K562 (cell line): ENCODE data around the gene RAB5B. TPM values are rescaled to one million over a fixed set of nuclear protein-coding genes. Genes with fewer than 3 reads are reported as not detected.

ENCODE experiments used
- ATAC-seq: fragments of 200-7000 bp; cut with Tn5 transposase; 3 replicates; pipeline ENCODE4 v1.9.1; 2020; ENCODE audit warnings: moderate library complexity
- BruUV-seq: library from RNA; stranded (reverse); fragments of 400-500 nt; replicated peaks from 2 replicates; lab custom pipeline; 2021; lab: Mats Ljungman, UMichigan
- CTCF ChIA-PET: fragments of 300-600 bp; formaldehyde crosslinking; extraction: SDS; loops from one replicate; lab custom pipeline; 2021; ENCODE audit warnings: low intra/inter-chr PET ratio; lab: Yijun Ruan, JAX
- POLR2A ChIA-PET: fragments of 300-600, 350-650 bp; sonication (Branson Sonifier 250); formaldehyde crosslinking; extraction: SDS; loops from one replicate; lab custom pipeline; 2021; ENCODE audit warnings: antibody characterized with exemption, inconsistent platforms; lab: Yijun Ruan, JAX
- DNase-seq, 4 experiments: peaks; one replicate each; pipeline versions ENCODE4 v3.0.0 to v3.0.0-alpha.2; 2011 to 2018; ENCODE audit warnings: low spot score in 3 of 4, mixed read lengths in 3 of 4; ENCODE audit errors: extremely low read depth in 1 of 4
- FAIRE-seq: peaks from 2 replicates; lab custom pipeline; 2011; peaks lifted over from hg19 to GRCh38; lab: Jason Lieb, UNC
- H2AFZ ChIP-seq: 2 replicates; pipeline ENCODE4 v1.6.0; 2011; ENCODE audit warnings: low read depth, low read length, control low read depth, inconsistent platforms
- H3K27ac ChIP-seq: fragments of 200-600 bp; 3 replicates; pipeline ENCODE4 v1.8.0; 2011; ENCODE audit warnings: low read depth, mild to moderate bottlenecking, control low read depth, inconsistent platforms, low read length, moderate library complexity, mixed read lengths; ENCODE audit errors: extremely low read depth
- H3K27me3 ChIP-seq, 2 experiments: fragments of 300-600 bp in 1 of 2; 2 replicates in 1 of 2; 3 replicates in 1 of 2; pipeline versions ENCODE4 v1.6.0 to v1.8.0; 2011; ENCODE audit warnings: inconsistent platforms in 2 of 2, low read length in 2 of 2, mild to moderate bottlenecking in 1 of 2, mixed read lengths in 1 of 2, moderate library complexity in 1 of 2; ENCODE audit not compliant: control insufficient read depth in 2 of 2, insufficient read depth in 2 of 2
- H3K36me3 ChIP-seq: fragments of 300-600 bp; 3 replicates; pipeline ENCODE4 v1.8.0; 2011; ENCODE audit warnings: mild to moderate bottlenecking, low read length, inconsistent platforms; ENCODE audit not compliant: control insufficient read depth, insufficient read depth
- H3K4me1 ChIP-seq, 2 experiments: fragments of 200-600 bp in 1 of 2; replicated peaks in 1 of 2; 2 replicates in 1 of 2; 3 replicates in 1 of 2; pipeline versions ENCODE4 v1.5.1 to v1.8.0; 2011; ENCODE audit warnings: inconsistent platforms in 2 of 2, low read length in 2 of 2, mild to moderate bottlenecking in 1 of 2, mixed read lengths in 1 of 2, moderate library complexity in 1 of 2; ENCODE audit not compliant: control insufficient read depth in 2 of 2, insufficient read depth in 2 of 2
- H3K4me2 ChIP-seq: 2 replicates; pipeline ENCODE4 v1.6.1; 2011; ENCODE audit warnings: low read length, control low read depth, inconsistent platforms, mixed read lengths; ENCODE audit not compliant: insufficient read depth
- H3K4me3 ChIP-seq: fragments of 200-600 bp; sonication (generic), shearing (Covaris generic); 2 replicates; pipeline ENCODE4 v1.5.1; 2016; ENCODE audit warnings: control low read depth, inconsistent platforms
- H3K79me2 ChIP-seq: fragments of 200-600 bp; 3 replicates; pipeline ENCODE4 v1.8.0; 2011; ENCODE audit warnings: low read length, inconsistent platforms; ENCODE audit not compliant: control insufficient read depth, insufficient read depth
- H3K9ac ChIP-seq, 2 experiments: 2 replicates each; pipeline versions ENCODE4 v1.6.0 to v1.6.1; 2011; ENCODE audit warnings: low read depth in 2 of 2, low read length in 2 of 2, control low read depth in 1 of 2, inconsistent platforms in 1 of 2, mild to moderate bottlenecking in 1 of 2, mixed read lengths in 1 of 2; ENCODE audit not compliant: insufficient read depth in 1 of 2
- H3K9me1 ChIP-seq: one replicate; pipeline ENCODE4 v1.6.0; 2011; ENCODE audit warnings: inconsistent platforms, mild to moderate bottlenecking, low read length, moderate library complexity; ENCODE audit not compliant: control insufficient read depth, insufficient read depth
- H3K9me3 ChIP-seq: replicated peaks from 2 replicates; pipeline ENCODE4 v1.5.1; 2011; ENCODE audit warnings: low read depth, low read length, inconsistent platforms; ENCODE audit not compliant: control insufficient read depth, insufficient read depth
- H4K20me1 ChIP-seq: replicated peaks from 2 replicates; pipeline ENCODE4 v1.6.1; 2011; ENCODE audit warnings: low read length, inconsistent platforms, mixed read lengths; ENCODE audit not compliant: control insufficient read depth, insufficient read depth
- CBX1 ChIP-seq: sonication (generic); IDR thresholded peaks from 2 replicates; pipeline ENCODE4 v1.6.1; 2016; ENCODE audit warnings: antibody characterized with exemption, low read depth, mild to moderate bottlenecking
- DEAF1 ChIP-seq: fragments of 450-650 bp; formaldehyde crosslinking; IDR thresholded peaks from 2 replicates; pipeline ENCODE4 v1.4.0; 2020; ENCODE audit warnings: mild to moderate bottlenecking, moderate library complexity
- E2F1 ChIP-seq: sonication (generic); formaldehyde crosslinking; IDR thresholded peaks from 2 replicates; pipeline ENCODE4 v1.8.1; 2023; ENCODE audit warnings: mild to moderate bottlenecking, missing genetic modification reagents, moderate library complexity
- HDAC1 ChIP-seq, 2 experiments: fragments of 450-650 bp; IDR thresholded peaks; 2 replicates each; pipeline ENCODE4 v1.6.1; 2016 to 2017; ENCODE audit warnings: inconsistent platforms in 1 of 2, mild to moderate bottlenecking in 1 of 2, moderate library complexity in 1 of 2
- KAT7 ChIP-seq: sonication (generic); formaldehyde crosslinking; IDR thresholded peaks from 2 replicates; pipeline ENCODE4 v1.8.0; 2022; ENCODE audit warnings: missing genetic modification reagents, mild to moderate bottlenecking, borderline replicate concordance
- MEF2D ChIP-seq: conservative IDR thresholded peaks from 2 replicates; pipeline ENCODE4 v1.6.1; 2016; ENCODE audit warnings: low read depth, missing genetic modification characterization, missing compliant biosample characterization
- MEIS2 ChIP-seq: fragments of 450-650 bp; IDR thresholded peaks from 2 replicates; pipeline ENCODE4 v1.6.1; 2014; ENCODE audit warnings: mild to moderate bottlenecking; ENCODE audit not compliant: partially characterized antibody
- XRCC3 ChIP-seq: fragments of 450-650 bp; IDR thresholded peaks from 2 replicates; pipeline ENCODE4 v1.6.1; 2017; ENCODE audit warnings: mild to moderate bottlenecking, moderate library complexity
- ZNF121 ChIP-seq: sonication (generic); formaldehyde crosslinking; conservative IDR thresholded peaks from 2 replicates; pipeline ENCODE4 v1.8.0; 2022; ENCODE audit warnings: missing genetic modification reagents
- ZNF3 ChIP-seq: fragments of 250-450 bp; sonication (Bioruptor Pico); IDR thresholded peaks from 2 replicates; pipeline ENCODE4 v1.5.0; 2021; ENCODE audit warnings: mild to moderate bottlenecking, moderate library complexity
- ZNF398 ChIP-seq: fragments of 250-450 bp; sonication (Bioruptor Pico); IDR thresholded peaks from 2 replicates; pipeline ENCODE4 v1.8.0; 2021; ENCODE audit warnings: moderate library complexity, mild to moderate bottlenecking, inconsistent platforms
- ZNF584 ChIP-seq: fragments of 200-800 bp; sonication (Bioruptor generic); IDR thresholded peaks from 2 replicates; pipeline ENCODE4 v1.6.1; 2016; ENCODE audit warnings: low read depth, mild to moderate bottlenecking, missing genetic modification characterization, missing compliant biosample characterization
- WGBS: fragments of 100-300 bp; shearing (Covaris generic); methylation state at CpG from one replicate; pipeline ENCODE4 v1.1.6; 2016; ENCODE audit warnings: low coverage, mixed read lengths; ENCODE audit not compliant: insufficient coverage; ENCODE audit errors: missing lambda C conversion rate; 5-methylcytosine and 5-hydroxymethylcytosine counted together
- in situ Hi-C: fragments of 300-500 bp; cut with MboI; formaldehyde crosslinking; loops from 4 replicates; pipeline ENCODE4 v1.15.0; 2018; ENCODE audit warnings: inconsistent platforms, mixed read lengths
- intact Hi-C: fragments of 100-400 bp; cut with micrococcal nuclease; formaldehyde crosslinking; loops from 2 replicates; pipeline ENCODE4 v1.14.2; 2022
- polyA plus RNA-seq, 8 experiments: library from polyadenylated mRNA; depleted of rRNA in 4 of 8; stranded (reverse) in 5 of 8; unstranded in 3 of 8; fragments of >200 nt; fragmentation: Nextera tagmentation in 2 of 8; fragmentation: Illumina TruSeq in 1 of 8; extraction: Ambion mirVana in 2 of 8; extraction: Trizol in 1 of 8; gene quantifications; 2 replicates each; pipeline versions ENCODE4 v1.2.1 to v1.2.3, GENCODE V29; 2011 to 2014; ENCODE audit warnings: inconsistent platforms in 1 of 8, missing spikeins in 1 of 8
- total RNA-seq, 7 experiments: library from RNA; depleted of rRNA in 6 of 7; stranded (reverse); fragments of >200 nt in 6 of 7; fragmentation: Illumina TruSeq in 2 of 7; extraction: Trizol in 2 of 7; gene quantifications; 2 replicates each; pipeline versions ENCODE4 v1.2.1 to v1.2.3, GENCODE V29; 2011 to 2021; ENCODE audit warnings: low replicate concordance in 1 of 7

The RAB5B gene
- total and polyA plus RNA-seq, 9 of the 15 experiments (the other 6 are each of a cell fraction or from before 2014, with no cell fraction given), result 6.8 to 73.8 (median 25.2) TPM

GRCh38 chr12:55963760-55964159, 10.1 kb upstream of the RAB5B start:
- intact Hi-C loops, result no loop called here
- no peak overlapping the region for H2AFZ ChIP-seq
- no peak overlapping the region for H3K4me2 ChIP-seq
- peaks cover 22% of the 10 kb centered on the region for H3K79me2 ChIP-seq
- no peaks in the 10 kb centered on the region for H3K27me3 ChIP-seq
- peaks cover 5 to 15% of the 10 kb centered on the region in 2 experiments; a peak in 4 of 5 replicates for H3K4me1 ChIP-seq
- POLR2A ChIA-PET, result no interaction called here
- CTCF ChIA-PET, result no interaction called here
- 75% methylated on average over 2 of the region's 2 CpGs for WGBS
- no peak for TF ChIP-seq ZNF584 (CRISPR knock-in tag)
- H4K20me1 ChIP-seq, result no peaks in the 10 kb centered on the region
- no peaks in the 10 kb centered on the region for H3K9me3 ChIP-seq
- DNase-seq (no peak), ATAC-seq (no peak), FAIRE-seq (no peak)
- H3K9me1 ChIP-seq, result no peaks in the 10 kb centered on the region
- no peak overlapping the region for H3K9ac ChIP-seq
- no TSS peak for BruUV-seq
- in situ Hi-C loops, result no loop called here
- H3K36me3 ChIP-seq, result peaks cover 11% of the 10 kb centered on the region; the same call in 2 of the 3 replicates
- no peak overlapping the region for H3K4me3 ChIP-seq
- H3K27ac ChIP-seq, result no peak overlapping the region

- CTCF ChIA-PET, result no interaction called here
- TF ChIP-seq CBX1 (no peak), KAT7 (no peak), HDAC1 (IDR thresholded peaks at IDR 0.05) (no peak), MEF2D (tag) (no peak), DEAF1 (CRISPR knock-in tag) (no peak), ZNF398 (CRISPR knock-in tag) (no peak), ZNF121 (CRISPR knock-in tag) (no peak), E2F1 (no peak), MEIS2 (no peak), ZNF3 (CRISPR knock-in tag) (no peak), XRCC3 (no peak)
These were observed 8.6 kb upstream of the RAB5B start for GRCh38 chr12:55965240-55965639.

More at GRCh38 chr12:55965240-55965639, 8.6 kb upstream of the RAB5B start:
- POLR2A ChIA-PET, result no interaction called here
- no peaks in the 10 kb centered on the region for H3K9me1 ChIP-seq
- peaks cover 24% of the 10 kb centered on the region; the same call in 2 of the 3 replicates for H3K36me3 ChIP-seq
- FAIRE-seq (no peak), ATAC-seq (no peak), DNase-seq (no peak)
- H3K4me1 ChIP-seq, result peaks cover 5 to 12% of the 10 kb centered on the region in 2 experiments; a peak in 4 of 5 replicates
- no peaks in the 10 kb centered on the region for H3K27me3 ChIP-seq
- no peaks in the 10 kb centered on the region for H4K20me1 ChIP-seq
- no TSS peak for BruUV-seq
- in situ Hi-C loops, result no loop called here
- no peak overlapping the region for H3K4me2 ChIP-seq
- H3K9ac ChIP-seq, result no peak overlapping the region; a peak in 1 of 4 replicates
- peak overlapping the region; percentile 87; the same call in 1 of the 2 replicates for H2AFZ ChIP-seq
- intact Hi-C loops, result no loop called here
- H3K9me3 ChIP-seq, result no peaks in the 10 kb centered on the region
- no peak overlapping the region for H3K27ac ChIP-seq
- peaks cover 23% of the 10 kb centered on the region for H3K79me2 ChIP-seq
- H3K4me3 ChIP-seq, result no peak overlapping the region
- 36% methylated on average over 3 of the region's 5 CpGs for WGBS
